Measurements from ENCODE around the gene C4A. TPM values are rescaled to one million over a fixed set of nuclear protein-coding genes. Genes with fewer than 3 reads are reported as not detected.

The C4A gene
- total and polyA plus RNA-seq, 10 of the 15 experiments (the other 5 are each of a cell fraction or from before 2014, with no cell fraction given), result 0.13 to 5.4 (median 0.88) TPM; not detected in 1

DNA sequence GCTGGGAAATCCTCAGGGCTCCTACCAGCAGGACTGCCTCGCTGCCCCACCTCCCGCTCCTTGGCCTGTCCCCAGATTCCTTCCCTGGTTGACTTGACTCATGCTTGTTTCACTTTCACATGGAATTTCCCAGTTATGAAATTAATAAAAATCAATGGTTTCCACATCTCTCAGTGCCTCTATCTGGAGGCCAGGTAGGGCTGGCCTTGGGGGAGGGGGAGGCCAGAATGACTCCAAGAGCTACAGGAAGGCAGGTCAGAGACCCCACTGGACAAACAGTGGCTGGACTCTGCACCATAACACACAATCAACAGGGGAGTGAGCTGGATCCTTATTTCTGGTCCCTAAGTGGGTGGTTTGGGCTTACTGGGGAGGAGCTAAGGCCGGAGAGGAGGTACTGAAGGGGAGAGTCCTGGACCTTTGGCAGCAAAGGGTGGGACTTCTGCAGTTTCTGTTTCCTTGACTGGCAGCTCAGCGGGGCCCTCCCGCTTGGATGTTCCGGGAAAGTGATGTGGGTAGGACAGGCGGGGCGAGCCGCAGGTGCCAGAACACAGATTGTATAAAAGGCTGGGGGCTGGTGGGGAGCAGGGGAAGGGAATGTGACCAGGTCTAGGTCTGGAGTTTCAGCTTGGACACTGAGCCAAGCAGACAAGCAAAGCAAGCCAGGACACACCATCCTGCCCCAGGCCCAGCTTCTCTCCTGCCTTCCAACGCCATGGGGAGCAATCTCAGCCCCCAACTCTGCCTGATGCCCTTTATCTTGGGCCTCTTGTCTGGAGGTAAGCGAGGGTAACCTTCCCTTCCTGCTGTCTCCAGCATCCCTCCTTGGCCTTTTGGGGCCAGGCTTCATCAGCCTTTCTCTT is 36.1 kb upstream of the C4A start, which contains the start of gene CFB:
Gene CFB, plus strand, starts transcription at position 589 of the 863 bp plus-strand sequence. Its CDS starts 127 bp downstream, at position 716.
- TF ChIP-seq E4F1 (IDR thresholded peaks at IDR 0.05; ENCODE audit: borderline replicate concordance, partially characterized antibody) (no peak), BCL11A (IDR thresholded peaks at IDR 0.05; ENCODE audit: low read depth, low read length) (no peak), RELA (IDR thresholded peaks at IDR 0.05; ENCODE audit: borderline replicate concordance, partially characterized antibody) (no peak), JUND (IDR thresholded peaks at IDR 0.05; ENCODE audit: low read depth, low read length) (no peak), JUNB (IDR thresholded peaks at IDR 0.05) (0 out of 2 replicates have a peak, but pooled peaks have one; percentile 24)
- TF ChIP-seq, protein P1, sequence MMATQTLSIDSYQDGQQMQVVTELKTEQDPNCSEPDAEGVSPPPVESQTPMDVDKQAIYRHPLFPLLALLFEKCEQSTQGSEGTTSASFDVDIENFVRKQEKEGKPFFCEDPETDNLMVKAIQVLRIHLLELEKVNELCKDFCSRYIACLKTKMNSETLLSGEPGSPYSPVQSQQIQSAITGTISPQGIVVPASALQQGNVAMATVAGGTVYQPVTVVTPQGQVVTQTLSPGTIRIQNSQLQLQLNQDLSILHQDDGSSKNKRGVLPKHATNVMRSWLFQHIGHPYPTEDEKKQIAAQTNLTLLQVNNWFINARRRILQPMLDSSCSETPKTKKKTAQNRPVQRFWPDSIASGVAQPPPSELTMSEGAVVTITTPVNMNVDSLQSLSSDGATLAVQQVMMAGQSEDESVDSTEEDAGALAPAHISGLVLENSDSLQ (IDR thresholded peaks at IDR 0.05), result 0 out of 2 replicates have a peak, but pooled peaks have one; percentile 22
- BruUV-seq (replicated peaks), result no TSS peak
- Histone ChIP-seq H3K36me3 (ENCODE audit: control insufficient read depth in 2 of 2, insufficient read depth in 2 of 2, low read length in 1 of 2) (no peaks in the 10 kb centered on the region), H3K79me2 (ENCODE audit: control insufficient read depth, insufficient read depth, low read length) (no peaks in the 10 kb centered on the region), H3K9me3 (replicated peaks; ENCODE audit: control insufficient read depth, insufficient read depth, low read length) (no peaks in the 10 kb centered on the region), H3K4me3 (no peak within 1 kb of the TSS), H4K20me1 (ENCODE audit: control insufficient read depth, insufficient read depth) (no peaks in the 10 kb centered on the region), H2AFZ (ENCODE audit: control insufficient read depth, low read depth, low read length) (no peak within 1 kb of the TSS), H3K27ac (ENCODE audit: control insufficient read depth, insufficient read depth) (no peak within 1 kb of the TSS), H3K4me2 (ENCODE audit: control insufficient read depth, insufficient read depth) (no peak within 1 kb of the TSS), H3K27me3 (replicated peaks in 1 of 2; ENCODE audit: control insufficient read depth in 2 of 2, insufficient read depth in 2 of 2, low read length in 1 of 2) (peaks cover 0 to 3% of the 10 kb centered on the region in 2 experiments; a peak in 3 of 4 replicates), H3K9ac (ENCODE audit: control insufficient read depth, insufficient read depth, low read length) (no peak within 1 kb of the TSS), H3K4me1 (ENCODE audit: control insufficient read depth, insufficient read depth, low read length) (peaks cover 3% of the 10 kb centered on the region; the same call in 1 of the 2 replicates)
- ChIA-PET SMC1A (ENCODE audit: uncharacterized antibody, unreplicated experiment) (no interaction called here), RAD21 (ENCODE audit: unreplicated experiment) (no interaction called here), POLR2A (interaction anchor here (0.5 kb wide), 1 partner anchor 113 kb away, joined by 7 read pairs; no protein-coding TSS in a partner anchor), CTCF (interaction anchor here (0.8 kb wide), 1 partner anchor 76 kb away, joined by 3 read pairs; no protein-coding TSS in a partner anchor)
- WGBS (ENCODE audit: insufficient coverage, insufficient replicate concordance, low lambda C conversion rate, missing lambda C conversion rate), result 27% methylated on average over 11 of the region's 11 CpGs
- ATAC-seq (no peak; the same call in 2 of the 3 replicates), DNase-seq (ENCODE audit: low read depth, low spot score) (no peak), FAIRE-seq (no peak)
- intact Hi-C loops (cut with micrococcal nuclease; ENCODE audit: unreplicated experiment) (no loop called here), in situ Hi-C loops (cut with MboI) (no loop called here)

Data from GM12878 (cell line).